ENCODE results near the gene PCSK6.

PCSK6 gene

DNA sequence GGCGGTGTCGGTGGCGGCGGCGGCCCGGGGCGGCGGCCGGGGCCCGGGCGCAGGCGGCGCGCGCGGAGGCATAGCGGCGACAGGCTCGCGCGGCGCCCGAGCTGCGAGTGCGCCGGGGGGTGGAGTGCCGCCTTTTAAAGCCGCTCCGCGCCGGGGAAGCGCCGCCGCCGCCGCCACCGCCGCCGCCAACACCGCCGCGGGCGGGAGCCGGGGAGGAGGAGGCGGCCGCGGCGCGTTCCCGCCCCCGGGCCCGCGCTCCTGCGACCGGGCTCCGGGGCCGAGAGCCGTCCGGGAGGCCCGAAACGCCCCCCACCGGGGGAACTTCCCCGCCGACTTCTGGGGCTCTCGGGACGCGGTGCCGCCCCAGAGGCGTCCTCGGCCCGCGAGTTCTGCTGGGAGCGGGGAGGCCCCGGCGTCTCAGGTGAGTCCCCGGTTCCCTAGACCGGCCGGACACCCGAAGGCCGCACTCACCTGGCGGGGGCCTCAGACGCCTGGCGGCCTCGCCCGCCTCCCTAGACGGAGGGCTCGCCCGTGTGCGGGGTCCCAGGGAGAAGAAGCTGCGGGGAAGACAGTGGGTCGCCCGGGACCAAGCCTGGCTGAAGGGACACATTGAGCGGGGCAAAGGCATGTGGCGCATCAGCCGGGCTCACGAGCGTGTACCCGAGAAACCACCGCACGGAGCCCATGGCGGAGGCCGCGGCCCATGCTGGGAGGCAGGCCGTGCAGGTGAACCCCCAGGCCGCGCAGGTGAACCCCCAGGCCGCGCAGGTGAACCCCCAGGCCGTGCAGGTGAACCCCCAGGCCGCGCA, at the start of gene PCSK6:
TSS of gene PCSK6 (minus strand) at position 109 of the 809 bp plus-strand sequence. CDS start at position 72, 37 bp downstream.
- DNase-seq (ENCODE audit: low read depth in 2 of 2) = no peak

GRCh38 chr15:101538996-101539395, 49.5 kb upstream of the PCSK6 start:
- DNase-seq (ENCODE audit: low read depth in 2 of 2) = no peak

DNA sequence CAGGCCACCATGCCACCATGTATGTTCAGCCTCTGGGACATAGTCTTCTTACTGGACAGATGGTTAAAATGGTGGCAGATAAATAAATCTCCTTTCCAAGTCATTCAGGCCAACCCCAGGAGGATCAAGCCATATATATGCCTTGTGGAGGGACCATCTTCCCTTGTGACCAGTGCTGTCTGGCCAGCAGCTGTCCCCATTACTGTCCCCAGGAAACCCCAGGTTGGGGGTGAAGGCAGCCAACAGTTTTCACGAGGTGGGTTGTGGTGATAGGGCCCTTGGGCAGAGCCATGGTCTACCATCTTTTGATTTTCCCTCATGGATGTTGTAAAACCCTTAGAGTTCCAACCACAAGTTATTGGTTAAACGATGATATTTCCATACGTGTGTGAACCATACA, 48.7 kb upstream of the PCSK6 start:
- no peak for DNase-seq (ENCODE audit: low read depth in 2 of 2)

GRCh38 chr15:101537483-101538080, 48.1 kb upstream of the PCSK6 start:
- no peak for DNase-seq (ENCODE audit: low read depth in 2 of 2)

- no peak for DNase-seq (ENCODE audit: low read depth in 2 of 2)
Measured at GRCh38 chr15:101536875-101537405, 47.4 kb upstream of the PCSK6 start.

DNA sequence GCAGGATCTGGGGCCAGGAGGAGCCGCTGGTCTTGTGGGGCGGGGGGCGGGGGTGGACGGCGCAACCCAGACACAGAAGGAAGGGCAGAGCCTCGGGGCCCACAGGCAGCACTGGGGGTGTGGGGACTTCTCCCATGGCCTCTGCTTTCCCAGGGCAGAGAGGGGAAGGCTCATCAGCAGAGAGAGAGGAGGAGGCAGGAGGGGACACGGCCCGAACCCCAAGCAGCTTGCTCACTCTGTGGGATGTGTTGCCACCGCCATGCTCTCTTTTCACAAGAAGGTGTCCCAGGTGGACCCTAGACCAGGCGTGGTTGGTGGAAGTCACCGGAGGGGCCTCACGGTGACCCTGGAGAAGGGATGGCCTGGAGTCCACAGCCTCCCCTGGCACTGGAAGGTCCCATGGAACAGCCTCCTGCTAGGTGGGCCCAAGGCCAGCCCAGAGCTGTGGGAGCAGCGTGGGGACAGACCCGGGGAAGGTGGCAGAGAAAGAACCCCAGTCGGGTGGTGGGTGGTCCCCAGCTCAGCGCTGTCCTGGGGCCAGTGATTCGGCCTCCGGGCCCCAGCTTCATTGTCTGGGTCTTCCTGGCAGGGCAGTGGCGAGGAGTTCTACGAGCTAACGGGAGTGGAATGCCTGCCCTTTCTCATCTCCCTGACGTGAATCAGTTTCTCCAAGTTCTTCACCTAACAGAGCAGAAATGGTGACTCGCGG, 46.8 kb upstream of the PCSK6 start:
- DNase-seq (ENCODE audit: low read depth in 2 of 2) = no peak

DNA sequence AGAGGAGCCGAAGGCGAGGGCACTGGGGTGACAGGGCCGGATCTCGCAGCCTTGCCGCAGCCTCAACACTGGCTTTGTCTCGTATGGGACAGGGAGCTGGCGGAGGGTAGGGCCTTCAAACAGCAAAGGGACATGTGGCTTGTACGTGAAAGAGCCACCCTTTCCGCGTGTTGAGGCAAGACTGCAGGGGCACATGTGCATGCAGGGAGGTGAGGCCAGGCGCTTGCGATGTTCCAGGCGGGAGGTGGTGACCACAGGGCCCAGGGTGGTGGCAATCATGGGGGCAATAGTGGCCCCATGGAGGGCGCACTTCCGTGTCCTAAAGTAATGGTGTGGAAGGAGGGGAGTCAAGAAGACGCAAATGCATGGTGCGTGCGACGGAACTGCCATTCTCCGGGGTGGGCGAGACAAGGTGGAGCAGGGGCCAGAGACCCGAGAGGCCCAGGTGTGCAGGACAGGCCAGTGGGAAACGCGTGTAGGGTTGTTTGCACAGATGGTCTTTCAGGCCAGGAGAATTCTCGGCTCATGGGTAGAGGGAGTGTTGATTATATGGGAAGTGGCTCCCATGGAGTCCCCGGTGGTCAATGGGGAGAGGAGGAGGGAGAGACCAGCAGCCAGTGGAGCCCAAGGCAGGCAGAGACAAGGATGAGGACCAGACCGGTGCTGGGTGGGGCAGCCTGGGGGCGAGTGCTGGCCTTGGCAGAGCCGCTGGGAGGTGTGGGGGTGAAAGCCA, 45.8 kb upstream of the PCSK6 start:
- DNase-seq (ENCODE audit: low read depth in 2 of 2) = no peak

DNA sequence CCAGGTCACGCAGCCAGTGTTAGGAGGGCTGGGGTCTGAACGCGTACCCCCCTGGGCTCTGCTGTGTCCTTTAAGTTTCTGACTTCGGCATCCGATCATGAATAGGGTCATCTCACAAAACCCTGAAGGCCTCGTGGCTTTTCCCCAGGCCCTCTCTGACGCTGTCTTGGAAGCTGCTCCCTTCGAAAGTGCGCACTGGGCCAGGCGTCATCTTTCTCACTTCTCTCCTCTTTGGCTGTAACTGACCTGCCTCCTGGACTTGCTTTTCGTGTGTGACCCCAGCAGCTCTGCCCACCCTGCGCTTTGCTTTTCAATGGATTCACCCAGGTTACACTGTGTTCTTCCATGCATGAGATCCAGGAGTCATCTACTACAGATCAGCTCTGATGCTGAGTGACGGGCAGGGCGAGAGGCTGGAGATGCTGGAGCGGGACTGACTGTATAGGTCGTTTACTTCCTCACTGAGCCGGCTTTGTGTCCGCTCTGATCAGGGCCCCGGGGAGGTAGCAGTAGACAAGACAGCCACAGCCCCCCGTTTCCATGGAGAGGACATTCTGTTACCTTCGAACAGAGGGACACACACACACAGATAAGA, 45.0 kb upstream of the PCSK6 start:
- DNase-seq (ENCODE audit: low read depth in 2 of 2) = no peak

DNA sequence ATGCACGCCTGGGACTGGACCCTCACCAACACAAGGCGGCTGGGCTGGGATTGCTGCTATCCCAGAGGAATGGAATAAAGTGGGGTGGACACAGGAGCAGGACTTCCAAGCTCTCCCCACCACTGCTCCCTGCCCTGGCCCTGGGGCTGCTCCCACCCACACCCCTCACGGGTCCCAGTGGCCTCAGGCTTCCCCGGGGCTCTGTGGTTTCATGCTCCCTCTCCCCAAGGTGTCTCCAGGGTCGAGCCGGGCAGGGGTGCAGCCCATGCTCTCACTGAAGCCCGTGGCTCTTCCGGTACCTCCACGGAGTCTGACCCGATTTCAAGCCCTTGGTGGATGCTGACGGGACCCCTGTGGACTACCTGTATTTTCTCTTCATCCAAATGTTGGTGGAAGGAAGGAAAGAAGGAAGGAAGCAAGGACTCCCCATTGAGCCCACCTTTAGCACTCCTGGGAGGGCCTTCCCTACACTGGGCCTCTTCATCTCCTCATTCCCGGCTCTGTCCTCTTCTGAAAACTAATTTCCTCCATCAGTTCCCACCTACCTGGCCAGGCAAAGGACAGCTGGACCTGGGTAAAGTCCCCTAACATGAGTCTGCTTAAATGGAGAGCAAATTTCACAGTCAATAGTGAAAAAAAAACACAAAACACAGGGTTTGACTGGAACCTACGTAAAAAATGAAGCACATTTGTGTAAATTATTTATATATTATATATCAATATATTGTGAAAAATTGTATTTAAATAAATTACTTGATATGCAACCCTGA, 44.0 kb upstream of the PCSK6 start:
- no peak for DNase-seq (ENCODE audit: low read depth in 2 of 2)

- no peak for DNase-seq (ENCODE audit: low read depth in 2 of 2)
Measured at GRCh38 chr15:101532865-101533264, 43.4 kb upstream of the PCSK6 start.

GRCh38 chr15:101531170-101531569, 41.7 kb upstream of the PCSK6 start:
- no peak for DNase-seq (ENCODE audit: low read depth in 2 of 2)

DNA sequence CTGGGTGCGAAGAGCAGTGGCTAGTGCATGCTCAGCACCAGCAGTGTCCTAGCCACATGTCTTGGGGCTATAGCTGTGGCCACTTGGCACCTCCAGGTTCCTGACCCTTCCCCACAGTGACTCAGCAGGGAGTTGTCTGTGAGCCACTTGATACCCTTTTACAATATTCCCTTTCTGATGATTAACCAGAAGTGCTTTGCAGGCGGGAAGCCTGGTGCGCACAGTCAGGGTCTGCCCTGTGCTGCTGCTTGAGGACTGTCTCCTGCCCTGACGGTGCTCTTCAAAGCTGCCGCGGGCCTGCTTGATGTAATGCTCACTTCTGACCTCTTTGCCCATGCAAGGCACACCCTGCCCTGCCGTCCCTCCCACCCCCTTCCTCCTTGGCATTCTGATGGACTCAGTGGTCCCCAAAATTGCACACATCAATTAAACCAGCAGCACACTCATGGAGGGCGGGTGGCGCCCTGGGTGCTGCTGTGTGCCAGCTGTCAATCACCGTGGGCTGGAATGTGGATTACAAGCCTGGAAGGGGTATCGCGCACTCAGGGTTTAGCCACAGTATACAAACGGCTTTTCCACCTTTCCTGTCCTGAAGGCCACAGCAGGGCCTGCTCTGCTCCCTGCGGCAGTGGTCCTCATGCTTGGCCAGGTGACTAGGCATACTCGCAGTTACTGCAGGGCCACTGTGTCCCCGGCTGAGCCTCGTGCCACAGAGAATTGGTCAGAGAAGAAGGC, 40.9 kb upstream of the PCSK6 start:
- DNase-seq (ENCODE audit: low read depth in 2 of 2) = no peak

DNA sequence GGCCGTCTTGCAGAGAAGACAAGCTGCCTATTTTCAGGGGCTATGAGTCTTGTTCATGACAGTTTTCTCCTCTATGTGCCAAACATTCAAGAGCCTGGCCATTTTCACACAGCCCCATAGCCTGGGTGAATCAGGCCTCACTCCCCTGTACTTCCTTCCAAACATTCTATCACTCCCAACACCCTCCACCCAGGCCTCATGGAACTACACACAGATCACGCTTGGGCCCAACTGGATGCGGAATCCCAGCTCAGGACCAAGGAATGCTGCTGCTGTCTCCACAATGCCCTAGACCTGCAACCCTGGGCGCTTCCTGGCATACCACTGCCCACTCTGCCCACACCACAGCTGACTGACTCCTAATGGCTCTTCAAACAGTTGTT, 39.4 kb upstream of the PCSK6 start:
- no peak for DNase-seq (ENCODE audit: low read depth in 2 of 2)

DNA sequence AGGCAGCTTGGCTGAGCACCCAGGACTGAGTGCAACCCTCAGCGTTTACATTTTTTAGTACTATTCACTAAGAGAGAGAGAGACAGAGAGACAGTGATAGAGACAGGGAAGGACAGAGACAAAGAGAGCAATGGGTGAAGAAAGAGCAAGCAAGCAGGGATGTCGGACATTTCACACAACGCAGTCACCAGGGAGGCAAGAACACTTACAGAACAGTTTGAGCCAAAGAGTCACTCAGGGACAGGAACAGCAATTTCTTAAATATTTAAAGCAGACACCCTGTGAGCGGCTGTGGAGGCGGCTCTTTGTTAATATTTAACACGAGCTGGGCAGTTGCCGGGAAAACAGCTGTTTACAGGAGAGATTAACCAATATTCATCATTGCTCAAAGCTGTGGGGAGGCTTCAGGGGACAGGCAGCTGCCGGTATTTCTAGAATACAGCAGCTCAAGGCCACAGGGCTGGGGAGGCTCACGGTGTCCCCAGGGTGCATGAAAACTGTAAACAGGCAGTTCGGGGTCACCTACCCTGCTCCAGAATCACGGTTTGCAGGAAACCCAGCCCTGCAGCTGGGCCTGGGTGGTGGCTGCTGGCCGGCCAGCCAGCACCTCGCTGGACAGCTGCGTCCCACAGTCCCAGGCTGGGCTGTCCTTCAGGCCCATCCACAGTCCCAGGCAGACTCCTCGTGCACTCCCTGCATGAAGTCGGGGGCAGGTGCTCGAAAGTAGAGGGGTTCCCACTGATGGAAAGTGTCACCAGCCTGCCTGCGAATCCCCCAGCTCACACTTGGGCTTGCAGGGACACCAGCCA, 38.8 kb upstream of the PCSK6 start:
- DNase-seq (ENCODE audit: low read depth in 2 of 2) = no peak

GRCh38 chr15:101526890-101527289, 37.4 kb upstream of the PCSK6 start:
- DNase-seq (ENCODE audit: low read depth in 2 of 2) = no peak

GRCh38 chr15:101526442-101526841, 36.9 kb upstream of the PCSK6 start:
- no peak for DNase-seq (ENCODE audit: low read depth in 2 of 2)

DNA sequence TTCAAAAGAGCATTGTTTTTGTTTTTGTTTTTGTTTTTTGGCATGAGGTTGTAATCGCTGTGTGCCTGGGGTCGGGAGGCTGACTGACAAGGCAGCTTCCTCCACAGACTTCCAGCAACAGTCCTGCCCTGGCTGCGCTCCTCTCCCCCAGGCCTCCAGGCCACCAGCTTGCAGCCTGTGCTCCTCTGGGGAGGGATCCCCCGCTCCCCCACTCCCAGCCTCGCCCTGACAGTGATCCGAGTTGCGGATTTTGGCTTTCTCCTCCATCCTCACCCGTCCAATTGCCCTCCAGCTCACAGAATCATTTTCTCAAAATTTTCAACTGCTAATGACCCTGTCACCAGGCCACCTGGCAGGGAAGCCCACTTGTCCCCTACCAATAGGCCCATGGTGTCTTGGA, 36.5 kb upstream of the PCSK6 start:
- DNase-seq (ENCODE audit: low read depth in 2 of 2) = no peak

GRCh38 chr15:101525087-101525669, 35.7 kb upstream of the PCSK6 start:
- DNase-seq (ENCODE audit: low read depth in 2 of 2) = no peak

DNA sequence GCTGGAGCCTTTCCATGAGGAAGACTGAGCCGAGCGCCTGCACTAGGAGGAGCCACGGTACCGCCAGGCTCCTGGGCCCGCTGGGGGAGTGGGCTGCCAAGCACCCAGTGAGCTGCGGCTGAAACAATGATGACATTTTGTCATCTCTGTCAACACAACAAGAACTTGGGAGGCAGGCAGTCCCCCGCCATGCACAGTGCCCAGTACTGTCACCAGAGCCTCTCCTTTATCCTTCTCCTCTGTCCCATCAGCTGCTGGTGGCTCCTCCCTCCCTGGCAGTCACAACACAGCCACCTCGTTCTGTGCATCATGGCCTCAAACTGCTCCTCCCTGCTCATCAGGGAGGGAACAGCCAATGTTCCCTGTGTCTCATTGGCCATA, 34.0 kb upstream of the PCSK6 start:
- no peak for DNase-seq (ENCODE audit: low read depth in 2 of 2)
